AG09309 (cell line): ENCODE results near the gene CLC.

ENCODE experiments used
- DNase-seq: peaks from one replicate; pipeline ENCODE4 v3.0.0-alpha.2; 2010; ENCODE audit warnings: low read depth
- H3K4me3 ChIP-seq: 2 replicates; pipeline ENCODE4 v1.5.1; 2011; ENCODE audit warnings: mild to moderate bottlenecking, low read depth, low read length, moderate library complexity; ENCODE audit not compliant: control insufficient read depth
- TF ChIP-seq, protein P1 (sequence below): IDR thresholded peaks from 2 replicates; pipeline ENCODE4 v1.5.1; 2011; ENCODE audit warnings: mild to moderate bottlenecking, low read depth, low read length, inconsistent platforms; ENCODE audit not compliant: insufficient read depth, control insufficient read depth; ENCODE audit errors: missing control alignments

Gene CLC

DNA sequence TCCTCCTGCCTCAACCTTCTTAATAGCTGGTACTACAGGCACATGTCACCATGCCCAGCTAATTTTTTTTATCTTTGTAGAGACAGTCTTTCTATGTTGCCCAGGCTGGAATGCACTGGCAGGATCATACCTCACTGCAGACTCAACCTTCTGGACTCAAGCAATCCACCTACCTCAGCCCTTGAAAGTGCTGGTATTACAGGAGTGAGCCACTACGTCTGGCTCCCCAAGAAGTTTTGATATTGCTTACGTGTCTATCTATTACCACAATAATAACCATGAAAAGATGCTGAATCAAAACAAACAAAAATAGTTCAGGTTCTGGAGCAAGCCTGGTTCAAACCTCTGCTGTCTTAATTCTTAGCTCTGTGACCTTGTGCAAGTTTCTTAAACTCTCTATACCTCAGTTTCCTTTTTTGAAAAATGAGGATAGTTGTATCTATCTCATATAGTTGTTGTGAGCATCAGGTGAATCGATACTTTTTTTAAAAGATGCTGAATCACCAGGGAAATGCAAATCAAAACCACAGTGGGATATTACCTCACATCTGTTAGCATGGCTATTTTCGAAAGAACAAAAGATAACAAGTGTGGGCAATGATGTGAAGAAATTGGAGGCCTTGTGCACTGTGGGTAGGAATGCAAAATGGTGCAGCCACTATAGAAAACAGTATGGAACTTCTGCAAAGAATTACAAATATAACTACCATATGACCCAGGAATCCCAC lies 21.8 kb upstream of the CLC start:
- DNase-seq: no peak
- no peak overlapping the region for H3K4me3 ChIP-seq
- TF ChIP-seq, protein P1, sequence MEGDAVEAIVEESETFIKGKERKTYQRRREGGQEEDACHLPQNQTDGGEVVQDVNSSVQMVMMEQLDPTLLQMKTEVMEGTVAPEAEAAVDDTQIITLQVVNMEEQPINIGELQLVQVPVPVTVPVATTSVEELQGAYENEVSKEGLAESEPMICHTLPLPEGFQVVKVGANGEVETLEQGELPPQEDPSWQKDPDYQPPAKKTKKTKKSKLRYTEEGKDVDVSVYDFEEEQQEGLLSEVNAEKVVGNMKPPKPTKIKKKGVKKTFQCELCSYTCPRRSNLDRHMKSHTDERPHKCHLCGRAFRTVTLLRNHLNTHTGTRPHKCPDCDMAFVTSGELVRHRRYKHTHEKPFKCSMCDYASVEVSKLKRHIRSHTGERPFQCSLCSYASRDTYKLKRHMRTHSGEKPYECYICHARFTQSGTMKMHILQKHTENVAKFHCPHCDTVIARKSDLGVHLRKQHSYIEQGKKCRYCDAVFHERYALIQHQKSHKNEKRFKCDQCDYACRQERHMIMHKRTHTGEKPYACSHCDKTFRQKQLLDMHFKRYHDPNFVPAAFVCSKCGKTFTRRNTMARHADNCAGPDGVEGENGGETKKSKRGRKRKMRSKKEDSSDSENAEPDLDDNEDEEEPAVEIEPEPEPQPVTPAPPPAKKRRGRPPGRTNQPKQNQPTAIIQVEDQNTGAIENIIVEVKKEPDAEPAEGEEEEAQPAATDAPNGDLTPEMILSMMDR: no peak

DNA sequence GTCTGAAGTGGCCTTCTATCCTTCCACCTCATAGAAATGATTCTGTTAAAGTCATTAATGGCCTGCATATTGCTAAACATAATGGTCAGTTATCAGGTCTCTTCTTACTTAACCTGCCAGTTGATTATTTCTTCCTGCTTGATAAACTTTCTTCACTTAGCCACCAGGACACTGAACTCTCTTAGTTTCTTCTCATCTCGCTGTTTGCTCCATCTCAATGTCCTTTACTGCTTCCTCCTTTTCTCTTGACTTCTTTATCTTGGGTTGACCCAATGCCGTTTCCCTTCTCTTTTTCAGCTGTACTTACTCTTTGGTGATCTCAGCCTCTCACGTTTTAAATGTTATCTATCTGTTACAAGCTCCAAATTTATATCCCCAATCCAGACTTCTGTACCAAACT lies 17.1 kb upstream of the CLC start:
- TF ChIP-seq, protein P1: no peak
- H3K4me3 ChIP-seq: no peak overlapping the region
- DNase-seq: no peak

DNA sequence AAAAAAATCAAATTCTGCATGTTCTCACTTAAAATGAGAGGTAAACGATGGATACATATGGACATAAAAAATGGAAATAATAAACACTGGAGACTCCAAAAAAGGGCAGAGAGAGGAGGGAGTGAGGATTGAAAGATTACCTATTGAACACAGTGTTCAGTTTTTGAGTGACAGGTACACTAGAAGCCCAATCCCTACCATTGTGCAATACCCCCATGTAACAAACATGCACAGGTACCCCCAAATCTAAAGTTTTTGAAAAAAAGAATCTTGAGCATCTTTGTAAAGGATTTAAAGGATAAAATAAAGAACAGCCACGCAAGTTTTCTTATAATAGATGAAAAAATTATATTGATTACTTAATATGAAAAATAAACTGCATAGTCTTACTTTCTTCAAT lies 16.7 kb upstream of the CLC start:
- DNase-seq: no peak
- TF ChIP-seq, protein P1: no peak
- no peak overlapping the region for H3K4me3 ChIP-seq

DNA sequence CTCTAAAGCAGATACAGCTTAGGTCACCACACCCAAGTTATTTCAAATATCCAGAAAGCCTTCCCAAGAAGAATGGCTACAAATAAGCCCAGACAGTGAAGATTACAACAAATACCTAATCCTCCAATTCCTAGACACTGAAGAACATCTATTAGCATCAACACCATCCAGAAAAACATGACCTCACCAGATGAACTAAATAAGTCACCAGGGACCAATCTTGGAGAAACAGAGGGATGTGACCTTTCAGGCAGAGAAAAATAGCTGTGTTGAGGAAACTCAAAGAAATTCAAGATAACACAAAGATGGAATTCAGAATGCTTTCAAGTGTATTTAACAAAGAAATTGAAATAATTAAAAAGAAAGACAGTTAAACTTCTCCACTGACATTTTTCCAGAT lies 15.0 kb upstream of the CLC start:
- H3K4me3 ChIP-seq: no peak overlapping the region
- DNase-seq: no peak
- TF ChIP-seq, protein P1: no peak

DNA sequence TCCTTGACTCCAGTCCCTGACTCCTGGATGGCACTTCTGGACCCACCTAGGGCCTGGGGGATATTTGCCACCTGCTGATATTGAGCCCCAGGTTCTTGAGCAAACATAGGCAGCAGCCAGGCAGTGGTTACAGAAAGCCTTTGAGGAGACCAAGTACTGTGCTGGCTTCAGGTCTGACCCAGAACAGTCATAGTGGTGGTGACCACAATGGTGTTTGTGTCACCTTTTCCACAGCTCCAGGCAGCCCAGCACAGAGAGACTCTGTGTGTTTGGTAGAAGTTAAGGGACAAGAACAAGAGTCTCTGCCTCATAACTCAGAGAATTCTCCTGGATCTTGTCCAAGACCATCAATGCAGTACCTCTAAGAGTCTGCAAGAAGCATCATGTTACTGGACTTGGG lies 14.6 kb upstream of the CLC start:
- H3K4me3 ChIP-seq: no peak overlapping the region
- DNase-seq: no peak
- TF ChIP-seq, protein P1: no peak

DNA sequence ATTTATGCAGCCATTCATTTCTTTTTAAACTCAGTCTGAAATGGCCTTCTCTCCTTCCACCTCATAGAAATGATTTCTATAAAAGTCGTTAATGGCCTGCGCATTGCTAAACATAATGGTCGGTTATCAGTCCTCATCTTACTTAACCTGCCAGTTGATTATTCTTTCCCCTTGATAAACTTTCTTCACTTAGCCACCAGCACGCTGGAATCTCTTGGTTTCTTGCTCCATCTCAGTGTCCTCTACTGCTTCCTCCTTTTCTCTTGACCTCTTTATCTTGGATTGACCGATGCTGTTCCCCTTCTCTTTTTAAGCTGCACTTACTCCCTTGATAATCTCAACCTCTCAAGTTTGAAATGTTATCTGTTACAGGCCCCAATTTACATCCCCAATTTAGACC lies 12.2 kb upstream of the CLC start:
- TF ChIP-seq, protein P1: no peak

More for the DNA sequence above, 12.2 kb upstream of the CLC start:
- DNase-seq: no peak
- no peak overlapping the region for H3K4me3 ChIP-seq
